Measurements from ENCODE around the gene MACROH2A1.

Gene MACROH2A1

GRCh38 chr5:135396459-135397055 lies 2.5 kb downstream of the MACROH2A1 start:
- H4K20me1 ChIP-seq (ENCODE audit: insufficient read depth, low read length): peaks cover 66% of the 10 kb centered on the region
- TF ChIP-seq CTCF (IDR thresholded peaks at IDR 0.05; ENCODE audit: low read depth, low read length) (no peak), EZH2phosphoT487 (IDR thresholded peaks at IDR 0.05; ENCODE audit: low read depth) (no peak)
- H3K4me1 ChIP-seq (ENCODE audit: low read length): peaks cover 46% of the 10 kb centered on the region
- no peaks in the 10 kb centered on the region for H3K9me3 ChIP-seq (ENCODE audit: insufficient read depth, low read length)
- no peak overlapping the region for H3K4me2 ChIP-seq (ENCODE audit: low read length)
- H2AFZ ChIP-seq (ENCODE audit: low read depth, low read length): no peak overlapping the region
- H3K9ac ChIP-seq (ENCODE audit: low read length): no peak overlapping the region
- no peak overlapping the region for H3K4me3 ChIP-seq (ENCODE audit: low read length)
- no peak overlapping the region for H3K27ac ChIP-seq (ENCODE audit: low read length)
- no peaks in the 10 kb centered on the region for H3K27me3 ChIP-seq (ENCODE audit: low read depth, low read length)
- H3K79me2 ChIP-seq (ENCODE audit: low read length): peaks cover 79% of the 10 kb centered on the region
- peaks cover 14% of the 10 kb centered on the region for H3K36me3 ChIP-seq (replicated peaks; ENCODE audit: low read depth, low read length)

GRCh38 chr5:135395866-135396265 lies 3.2 kb downstream of the MACROH2A1 start:
- no peak overlapping the region for H2AFZ ChIP-seq (ENCODE audit: low read depth, low read length)
- no peaks in the 10 kb centered on the region for H3K9me3 ChIP-seq (ENCODE audit: insufficient read depth, low read length)
- TF ChIP-seq EZH2phosphoT487 (IDR thresholded peaks at IDR 0.05; ENCODE audit: low read depth): no peak
- no peak for TF ChIP-seq CTCF (IDR thresholded peaks at IDR 0.05; ENCODE audit: low read depth, low read length)
- H3K9ac ChIP-seq (ENCODE audit: low read length): no peak overlapping the region
- H3K27ac ChIP-seq (ENCODE audit: low read length): no peak overlapping the region
- no peak overlapping the region for H3K4me3 ChIP-seq (ENCODE audit: low read length)
- no peak overlapping the region for H3K4me2 ChIP-seq (ENCODE audit: low read length)
- H3K4me1 ChIP-seq (ENCODE audit: low read length): peaks cover 46% of the 10 kb centered on the region
- no peaks in the 10 kb centered on the region for H3K27me3 ChIP-seq (ENCODE audit: low read depth, low read length)
- H4K20me1 ChIP-seq (ENCODE audit: insufficient read depth, low read length): peaks cover 73% of the 10 kb centered on the region
- peaks cover 86% of the 10 kb centered on the region for H3K79me2 ChIP-seq (ENCODE audit: low read length)
- H3K36me3 ChIP-seq (replicated peaks; ENCODE audit: low read depth, low read length): peaks cover 17% of the 10 kb centered on the region

GRCh38 chr5:135395451-135395850 lies 3.6 kb downstream of the MACROH2A1 start:
- no peak overlapping the region for H3K4me2 ChIP-seq (ENCODE audit: low read length)
- no peak overlapping the region for H3K27ac ChIP-seq (ENCODE audit: low read length)
- peaks cover 77% of the 10 kb centered on the region for H4K20me1 ChIP-seq (ENCODE audit: insufficient read depth, low read length)
- no peak for TF ChIP-seq CTCF (IDR thresholded peaks at IDR 0.05; ENCODE audit: low read depth, low read length)
- no peak for TF ChIP-seq EZH2phosphoT487 (IDR thresholded peaks at IDR 0.05; ENCODE audit: low read depth)
- H3K36me3 ChIP-seq (replicated peaks; ENCODE audit: low read depth, low read length): peaks cover 17% of the 10 kb centered on the region
- H3K4me1 ChIP-seq (ENCODE audit: low read length): peaks cover 46% of the 10 kb centered on the region
- peaks cover 90% of the 10 kb centered on the region for H3K79me2 ChIP-seq (ENCODE audit: low read length)
- no peaks in the 10 kb centered on the region for H3K9me3 ChIP-seq (ENCODE audit: insufficient read depth, low read length)
- H3K27me3 ChIP-seq (ENCODE audit: low read depth, low read length): no peaks in the 10 kb centered on the region
- H3K4me3 ChIP-seq (ENCODE audit: low read length): no peak overlapping the region
- H2AFZ ChIP-seq (ENCODE audit: low read depth, low read length): no peak overlapping the region
- no peak overlapping the region for H3K9ac ChIP-seq (ENCODE audit: low read length)

DNA sequence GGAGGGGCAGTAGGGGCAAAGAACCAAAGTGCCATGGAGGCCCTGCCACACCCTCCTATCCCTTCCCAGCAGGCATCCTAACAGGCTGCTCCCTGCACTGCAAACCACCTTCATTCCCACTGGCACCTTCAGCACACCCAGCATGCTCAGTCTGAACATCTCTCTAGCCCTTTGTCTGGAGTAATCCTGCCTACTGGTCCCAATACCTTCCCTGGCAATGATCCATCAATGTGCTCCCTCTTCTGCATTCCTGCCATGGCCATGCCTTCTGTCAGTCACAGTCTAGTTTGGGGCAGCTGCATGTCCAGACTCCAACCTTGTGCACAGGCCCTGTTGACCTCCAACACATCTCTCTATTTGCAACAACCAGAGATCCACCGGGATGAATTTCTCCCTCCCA lies 4.9 kb downstream of the MACROH2A1 start:
- Histone ChIP-seq H3K27ac (ENCODE audit: low read length) (peak overlapping the region; percentile 60; the same call in 1 of the 2 replicates), H4K20me1 (ENCODE audit: insufficient read depth, low read length) (peaks cover 88% of the 10 kb centered on the region), H3K4me2 (ENCODE audit: low read length) (peak overlapping the region; percentile 55), H3K4me1 (ENCODE audit: low read length) (peaks cover 40% of the 10 kb centered on the region), H2AFZ (ENCODE audit: low read depth, low read length) (no peak overlapping the region), H3K9ac (ENCODE audit: low read length) (no peak overlapping the region), H3K27me3 (ENCODE audit: low read depth, low read length) (no peaks in the 10 kb centered on the region), H3K79me2 (ENCODE audit: low read length) (peaks cover 100% of the 10 kb centered on the region), H3K9me3 (ENCODE audit: insufficient read depth, low read length) (no peaks in the 10 kb centered on the region), H3K4me3 (ENCODE audit: low read length) (no peak overlapping the region), H3K36me3 (replicated peaks; ENCODE audit: low read depth, low read length) (peaks cover 21% of the 10 kb centered on the region)
- TF ChIP-seq EZH2phosphoT487 (IDR thresholded peaks at IDR 0.05; ENCODE audit: low read depth) (no peak), CTCF (IDR thresholded peaks at IDR 0.05; ENCODE audit: low read depth, low read length) (no peak)

All from OCI-LY3 (cell line).